CD4-positive, alpha-beta T cell treated with Interleukin-6 for 4 hours (primary cell): Measurements from ENCODE around the gene LYST.

Experiments used
- DNase-seq: peaks from one replicate; pipeline ENCODE4 v3.0.0-alpha.2; 2020; ENCODE audit warnings: mixed read lengths

Gene LYST

GRCh38 chr1:235887676-235888075 is 21.0 kb upstream of the LYST start:
- no peak for DNase-seq

- no peak for DNase-seq
Observed at GRCh38 chr1:235885655-235886262, 19.1 kb upstream of the LYST start.

GRCh38 chr1:235883261-235883927 is 16.7 kb upstream of the LYST start:
- DNase-seq = no peak

- DNase-seq = no peak
Observed at GRCh38 chr1:235882816-235883215, 16.1 kb upstream of the LYST start.

GRCh38 chr1:235881930-235882700 is 15.4 kb upstream of the LYST start:
- DNase-seq = no peak

- no peak for DNase-seq
Observed at GRCh38 chr1:235878082-235878811, 11.5 kb upstream of the LYST start.

- no peak for DNase-seq
Observed at GRCh38 chr1:235876402-235876841, 9.7 kb upstream of the LYST start.

GRCh38 chr1:235875036-235875597 is 8.4 kb upstream of the LYST start:
- no peak for DNase-seq

- DNase-seq = no peak
Observed at GRCh38 chr1:235874261-235874660, 7.6 kb upstream of the LYST start.

GRCh38 chr1:235873571-235873970 is 6.9 kb upstream of the LYST start:
- no peak for DNase-seq

GRCh38 chr1:235873045-235873444 is 6.3 kb upstream of the LYST start:
- no peak for DNase-seq

GRCh38 chr1:235872270-235872669 is 5.6 kb upstream of the LYST start:
- DNase-seq = no peak

- peak; percentile 38 for DNase-seq
Observed at GRCh38 chr1:235867903-235868469, 1.3 kb upstream of the LYST start.

GRCh38 chr1:235866913-235867845 is 473 bp upstream of the LYST start:
- DNase-seq = peak; percentile 96

GRCh38 chr1:235865565-235866204 is 1.0 kb downstream of the LYST start:
- no peak for DNase-seq

GRCh38 chr1:235864931-235865525 is 1.7 kb downstream of the LYST start:
- no peak for DNase-seq

GRCh38 chr1:235864469-235864868 is 2.2 kb downstream of the LYST start:
- DNase-seq = no peak

GRCh38 chr1:235863699-235864093 is 3.0 kb downstream of the LYST start:
- DNase-seq = no peak

- DNase-seq = no peak
Observed at GRCh38 chr1:235861857-235862256, 4.8 kb downstream of the LYST start.

GRCh38 chr1:235860829-235861228 is 5.9 kb downstream of the LYST start:
- DNase-seq = no peak

GRCh38 chr1:235859789-235860188 is 6.9 kb downstream of the LYST start:
- no peak for DNase-seq
